Frontal cortex (tissue), 4 donors: ENCODE measurements around the gene NPHP4. TPM values are rescaled to one million over a fixed set of nuclear protein-coding genes. Genes with fewer than 3 reads are reported as not detected.

Experiments used
- DNase-seq, 2 donors: peaks; one replicate each; pipeline ENCODE4 v3.0.0; 2012; ENCODE audit warnings: low spot score in 2 of 2
- FAIRE-seq: peaks from 2 replicates; lab custom pipeline; 2012; peaks lifted over from hg19 to GRCh38; lab: Jason Lieb, UNC
- total RNA-seq: library from RNA; depleted of rRNA; stranded (reverse); fragments of >200 nt; gene quantifications from one replicate; pipeline ENCODE4 v1.2.3, GENCODE V29; 2014
- donor health status: control.
- donor health status: control.
- donor health status: control.

NPHP4 gene
- total RNA-seq, 1 donor from 2014 or later, result 8.2 TPM

DNA sequence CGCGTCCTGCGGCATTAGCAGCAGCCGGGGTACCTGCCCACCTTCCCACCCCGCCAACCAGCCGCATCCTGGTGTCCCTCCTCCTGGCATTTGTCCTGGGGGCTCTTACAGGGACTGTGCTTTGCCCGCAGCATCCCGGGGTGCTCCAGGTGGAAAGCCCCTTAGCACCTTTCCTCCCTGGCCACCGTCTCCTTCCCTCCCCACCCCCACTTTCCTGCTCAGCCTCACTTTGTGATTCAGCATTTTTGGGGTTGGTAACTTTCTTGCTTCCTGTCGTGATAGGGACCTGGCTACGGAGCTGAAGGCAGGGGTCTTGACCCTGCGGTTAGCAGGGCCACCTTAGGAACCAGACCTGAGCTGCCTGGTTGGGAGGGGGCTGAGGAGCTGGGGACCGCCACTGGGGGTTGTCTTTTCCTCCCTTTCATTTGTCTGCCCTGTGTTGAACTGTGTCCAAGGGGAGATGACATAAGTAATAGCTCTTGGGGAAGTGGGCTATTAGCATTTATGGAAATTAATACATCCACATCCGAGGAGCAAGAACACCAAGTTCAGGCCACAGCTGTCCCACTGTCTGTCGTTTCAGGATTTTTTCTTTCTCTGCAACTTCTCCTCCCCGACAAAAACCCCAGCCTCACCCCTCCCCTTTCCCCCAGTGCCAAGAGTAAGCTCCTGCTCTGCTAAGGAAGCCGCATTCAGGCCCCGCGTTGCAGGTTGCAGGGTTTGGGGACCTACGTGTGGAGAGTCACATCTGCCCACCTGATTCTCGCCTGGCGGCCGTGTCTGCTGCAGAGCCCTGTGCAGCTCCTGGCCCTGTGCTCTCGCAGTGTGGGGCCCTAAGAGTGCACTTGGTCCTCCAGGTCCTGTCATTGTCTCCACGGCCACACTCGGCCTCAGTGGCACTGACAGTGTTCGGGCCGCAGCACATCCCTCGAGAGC, 1.6 kb upstream of the NPHP4 start:
- no peak for DNase-seq
- FAIRE-seq, result no peak

DNA sequence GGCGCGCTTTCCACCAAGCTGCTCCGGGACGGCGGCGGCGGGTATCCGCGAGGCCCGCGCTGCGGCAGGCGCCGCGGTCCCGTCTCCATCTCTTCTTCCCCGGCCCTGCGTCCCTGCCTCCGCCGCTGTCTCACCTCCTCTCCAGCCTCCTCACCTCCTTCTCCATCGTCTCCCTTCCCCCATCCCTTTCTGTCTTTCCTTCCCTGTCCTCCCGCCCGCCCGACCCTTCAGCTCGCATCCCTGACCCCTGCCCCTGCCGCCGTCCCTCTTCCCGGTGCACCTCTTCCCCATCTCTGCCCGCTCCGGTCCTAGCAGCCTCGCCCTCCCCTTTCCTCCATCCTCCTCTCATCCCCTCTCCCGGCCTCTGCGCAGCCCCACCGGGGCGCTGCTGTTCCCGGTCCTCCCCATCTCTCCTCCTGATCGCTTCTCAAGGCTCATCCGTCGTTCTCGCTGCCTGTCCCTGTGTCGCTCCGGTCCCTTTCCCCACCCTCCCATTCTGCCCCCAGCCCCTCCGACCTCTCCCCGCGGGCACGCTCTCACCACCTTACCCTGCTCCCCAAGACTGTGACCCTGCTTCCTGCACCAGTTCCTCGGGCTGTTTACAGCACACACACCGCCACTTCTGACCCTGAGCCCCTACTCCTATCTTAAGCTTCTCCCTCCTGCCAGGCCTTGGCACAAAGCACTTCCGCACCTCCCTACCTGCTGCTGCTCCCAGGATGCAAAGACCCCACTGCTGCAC, 760 bp upstream of the NPHP4 start:
- DNase-seq (no peak), FAIRE-seq (no peak)

DNA sequence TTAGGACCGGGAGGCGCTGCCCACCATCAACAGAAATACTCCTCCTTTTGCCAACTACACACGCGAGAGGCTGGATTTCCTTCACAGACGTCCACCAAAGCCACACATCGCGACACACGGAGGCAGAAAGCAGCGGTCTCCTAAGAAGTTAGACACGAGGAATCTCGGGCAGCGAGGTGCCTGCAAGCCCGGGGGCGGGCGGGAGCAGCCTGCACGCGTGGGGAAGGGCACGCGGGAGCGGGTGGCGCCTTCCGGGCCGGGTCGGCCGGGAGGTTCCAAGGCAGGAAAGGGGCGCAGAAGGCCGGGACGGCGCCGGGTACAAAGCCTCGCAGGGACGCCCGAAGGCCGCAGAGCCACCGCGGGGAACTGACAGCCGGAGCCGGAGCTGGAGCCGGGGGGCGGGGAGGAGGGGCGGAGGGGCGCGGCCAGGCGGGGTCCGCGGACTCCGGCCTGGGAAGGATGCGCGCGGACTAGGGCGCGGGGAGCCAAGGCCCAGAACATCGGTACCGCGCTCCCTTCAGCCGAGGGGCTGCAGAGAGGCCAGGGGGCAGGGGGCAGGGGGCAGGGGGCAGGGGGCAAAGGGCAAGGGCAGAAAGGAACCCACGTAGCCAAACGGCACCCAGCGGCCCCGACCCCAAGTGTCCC, 722 bp downstream of the NPHP4 start:
- peak; percentile 78 to 85 for DNase-seq

DNA sequence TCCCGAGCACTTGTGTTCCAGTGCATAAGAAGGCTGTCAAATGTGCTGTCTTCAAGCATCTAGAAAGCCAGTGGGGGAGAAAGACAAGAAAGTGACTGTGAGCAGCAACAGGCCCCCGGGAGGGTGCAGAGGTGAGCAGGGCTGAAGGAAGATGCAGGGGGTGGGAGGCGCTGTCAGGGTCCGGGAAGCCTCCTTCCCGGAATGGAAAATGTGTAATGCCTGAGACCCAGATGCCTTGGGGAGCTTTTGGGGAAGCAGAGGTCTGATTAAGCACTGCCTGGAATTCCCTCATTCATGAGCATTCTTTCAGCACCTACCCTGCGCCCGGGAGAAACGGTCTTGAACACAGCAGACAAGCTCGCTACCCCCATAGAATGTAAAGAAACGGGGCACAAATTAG, 1.3 kb downstream of the NPHP4 start:
- FAIRE-seq (no peak), DNase-seq (no peak)

More for the DNA sequence above, 722 bp downstream of the NPHP4 start:
- no peak for FAIRE-seq

GRCh38 chr1:5989731-5990271, 2.4 kb downstream of the NPHP4 start:
- DNase-seq (no peak), FAIRE-seq (no peak)

DNA sequence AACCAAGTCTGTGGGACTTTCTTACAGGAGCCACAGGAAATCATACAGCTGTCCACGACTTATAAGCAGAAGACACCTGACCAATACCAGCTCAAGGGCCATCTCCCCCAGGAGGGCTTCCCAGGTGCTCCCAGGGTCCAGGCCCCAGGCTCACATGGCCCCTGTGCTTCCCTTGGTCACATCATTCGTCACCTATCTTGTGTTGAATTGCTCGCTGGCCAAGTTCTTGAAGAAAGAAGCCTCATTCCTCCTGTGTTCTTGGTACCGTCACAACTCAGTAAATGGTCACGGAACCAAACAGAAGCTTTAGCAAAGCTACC, 3.0 kb downstream of the NPHP4 start:
- no peak for FAIRE-seq
- no peak for DNase-seq

DNA sequence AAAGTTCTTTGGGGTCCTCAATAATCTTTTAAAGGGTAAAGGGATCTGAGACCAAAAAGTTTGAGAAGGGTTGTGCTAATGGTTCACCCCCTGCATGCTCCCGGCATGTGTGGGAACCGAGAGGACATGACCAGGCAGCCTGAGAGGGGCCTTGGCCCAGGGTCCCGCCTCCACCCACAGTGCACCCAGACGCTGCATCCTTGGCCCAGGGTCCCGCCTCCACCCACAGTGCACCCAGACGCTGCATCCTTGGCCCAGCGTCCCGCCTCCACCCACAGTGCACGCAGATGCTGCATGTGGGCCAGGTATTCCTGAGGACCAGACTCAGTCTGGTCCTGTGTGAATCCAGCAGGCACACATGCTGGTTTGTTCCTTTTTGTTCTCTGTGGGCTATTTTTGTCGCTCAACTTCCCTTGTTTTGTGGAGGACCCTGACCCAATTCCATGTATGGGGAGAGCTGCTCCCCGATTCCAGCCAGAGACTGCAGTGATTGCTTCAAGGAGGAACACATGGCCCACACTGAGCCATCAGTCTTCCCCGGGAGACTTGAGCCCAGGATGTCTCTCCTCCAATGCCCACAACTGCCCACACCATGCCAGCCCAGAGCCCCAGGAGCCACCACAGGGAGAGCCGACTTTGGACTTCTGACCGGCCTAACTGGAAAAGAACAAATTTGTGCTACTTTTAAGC, 3.5 kb downstream of the NPHP4 start:
- no peak for FAIRE-seq
- DNase-seq, result no peak

DNA sequence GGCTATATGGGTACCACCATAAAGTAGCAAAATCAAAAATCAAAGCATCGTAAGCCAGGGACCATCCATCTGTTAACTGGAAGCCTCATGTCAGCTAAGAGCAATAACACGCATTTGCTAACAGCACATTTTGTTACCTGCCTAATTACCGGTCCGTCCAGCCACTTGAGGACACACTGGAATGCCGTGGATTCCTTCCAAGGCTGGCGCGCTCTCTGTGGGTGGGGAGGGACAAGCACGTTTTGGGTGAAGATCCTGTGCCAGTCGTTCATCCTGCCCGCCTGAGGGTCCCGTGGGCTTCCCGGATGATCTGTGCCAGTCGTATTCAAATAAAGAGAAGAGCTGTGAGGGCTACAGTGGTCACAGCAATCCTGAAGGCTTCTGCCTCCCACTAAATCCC, 6.2 kb downstream of the NPHP4 start:
- FAIRE-seq, result no peak

GRCh38 chr1:5985250-5985649, 7.0 kb downstream of the NPHP4 start:
- no peak for DNase-seq
- FAIRE-seq, result no peak

More for the DNA sequence above, 6.2 kb downstream of the NPHP4 start:
- DNase-seq, result no peak

GRCh38 chr1:5983361-5984103, 8.7 kb downstream of the NPHP4 start:
- no peak for DNase-seq
- FAIRE-seq, result no peak

- FAIRE-seq (no peak), DNase-seq (no peak)
Measured at GRCh38 chr1:5982868-5983267, 9.4 kb downstream of the NPHP4 start.

- no peak for FAIRE-seq
- no peak for DNase-seq
Measured at GRCh38 chr1:5982276-5982675, 9.9 kb downstream of the NPHP4 start.

DNA sequence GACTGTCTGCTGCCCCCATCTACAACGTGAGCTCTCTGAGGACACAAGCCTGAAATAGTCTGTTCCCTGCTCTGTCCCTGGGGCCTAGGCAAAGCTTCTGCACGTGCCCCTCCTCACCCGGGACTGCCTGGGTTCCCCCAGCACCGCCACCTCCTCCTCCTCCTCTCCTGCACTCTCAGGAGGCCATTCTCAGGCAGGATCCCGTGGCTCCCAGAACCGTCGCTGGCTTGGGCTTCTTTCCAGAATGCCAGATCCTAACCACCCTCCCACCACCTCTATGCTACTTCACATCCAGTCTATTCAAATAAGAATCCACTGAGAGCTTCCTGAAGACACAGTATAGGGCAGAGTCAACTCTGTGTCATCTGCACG, 11.2 kb downstream of the NPHP4 start:
- DNase-seq (no peak), FAIRE-seq (no peak)

- no peak for FAIRE-seq
- no peak for DNase-seq
Measured at GRCh38 chr1:5980314-5981008, 11.8 kb downstream of the NPHP4 start.

- DNase-seq, result no peak
- FAIRE-seq, result no peak
Measured at GRCh38 chr1:5979536-5980313, 12.5 kb downstream of the NPHP4 start.

GRCh38 chr1:5978452-5978851, 13.8 kb downstream of the NPHP4 start:
- FAIRE-seq (no peak), DNase-seq (no peak)

DNA sequence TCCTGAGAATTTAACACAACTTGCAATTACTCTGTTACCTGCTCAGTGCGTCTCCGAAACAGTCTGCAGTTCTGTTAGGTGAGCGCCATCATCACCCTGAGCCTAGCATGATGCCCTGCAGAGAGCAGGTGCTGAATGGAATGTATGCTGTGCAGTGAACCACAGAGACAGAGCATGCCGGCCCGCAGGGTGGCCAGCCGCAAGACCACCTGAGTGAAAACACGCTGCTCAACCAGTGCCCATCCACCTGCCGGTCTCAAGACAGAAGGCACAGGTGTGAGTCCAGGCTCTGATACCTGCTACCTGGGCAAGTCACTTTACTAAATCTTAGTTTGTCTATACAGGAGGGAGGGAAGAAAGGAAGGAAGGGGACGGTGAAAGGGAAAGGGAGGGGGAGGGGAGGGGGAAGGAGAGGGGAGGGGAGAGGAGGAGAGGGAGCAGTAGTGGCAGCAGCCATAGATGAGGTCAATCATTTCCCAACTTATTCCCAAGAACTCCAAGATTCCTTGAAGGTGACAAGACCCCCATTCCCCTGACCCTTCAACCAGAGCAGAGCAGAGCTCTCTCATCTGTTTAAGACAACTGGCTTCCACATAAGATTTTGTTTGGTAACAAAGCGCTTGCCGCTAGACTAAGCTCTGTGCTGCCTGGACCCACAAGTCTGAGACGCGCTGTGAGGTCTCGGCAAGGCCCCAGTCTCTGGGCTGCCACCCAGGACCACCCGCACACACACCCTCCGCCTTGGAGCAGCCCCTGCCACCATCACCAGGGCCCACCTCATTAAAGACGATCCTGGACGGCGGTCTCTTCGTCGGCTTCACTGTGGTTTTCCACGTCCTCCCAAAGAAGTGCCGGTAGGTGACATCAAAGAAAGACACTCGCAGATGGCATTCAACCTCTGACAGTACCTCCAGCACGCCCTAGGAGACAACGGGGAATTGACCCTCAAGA, 14.5 kb downstream of the NPHP4 start:
- no peak for DNase-seq
- no peak for FAIRE-seq
